GM12872 (cell line): ENCODE data around the gene TC2N.

Experiments
- TF ChIP-seq, protein P1 (sequence below): IDR thresholded peaks from 3 replicates; pipeline ENCODE4 v1.5.1; 2011; ENCODE audit warnings: low read depth, mild to moderate bottlenecking, low read length, moderate library complexity; ENCODE audit not compliant: insufficient read depth

The TC2N gene

DNA sequence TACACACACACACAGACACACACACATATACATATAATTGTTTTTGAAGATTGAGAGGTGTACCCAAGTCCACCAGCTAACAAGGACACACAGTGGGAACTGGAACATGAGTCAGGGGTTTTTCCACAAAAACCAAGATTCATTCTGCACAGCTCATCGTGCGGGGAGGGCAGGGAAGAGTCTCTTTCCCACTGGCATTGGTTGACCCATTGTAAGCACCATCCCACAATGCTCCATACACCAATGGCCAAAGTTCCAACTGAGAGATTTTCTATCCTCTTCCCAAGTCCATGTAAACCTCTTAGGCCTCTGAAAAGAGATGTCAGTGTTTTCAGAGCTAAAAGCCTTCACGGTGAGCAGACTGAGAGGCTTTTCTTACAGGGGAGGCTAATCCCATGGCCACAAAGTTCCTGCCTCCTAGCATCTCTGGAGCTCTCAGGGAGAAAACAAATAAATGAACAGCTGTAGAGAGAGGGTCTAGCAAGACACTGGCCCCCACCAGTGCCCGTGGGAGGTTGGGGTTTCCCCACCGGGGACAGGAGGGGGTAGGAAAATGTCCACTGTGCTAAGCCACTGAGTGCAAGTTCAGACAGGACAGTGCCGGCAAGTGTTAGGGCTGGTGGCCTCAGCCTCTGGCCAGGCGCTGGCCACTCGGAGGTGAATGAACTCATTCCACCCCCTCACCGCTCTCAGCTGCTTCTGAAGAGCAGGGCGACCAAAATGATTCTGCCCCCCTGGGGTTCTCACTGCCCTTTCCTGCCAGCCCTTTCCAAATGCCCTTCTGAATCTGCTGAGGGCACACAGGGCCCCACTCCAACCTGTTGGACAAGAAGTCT lies 21.5 kb upstream of the TC2N start:
- TF ChIP-seq, protein P1, sequence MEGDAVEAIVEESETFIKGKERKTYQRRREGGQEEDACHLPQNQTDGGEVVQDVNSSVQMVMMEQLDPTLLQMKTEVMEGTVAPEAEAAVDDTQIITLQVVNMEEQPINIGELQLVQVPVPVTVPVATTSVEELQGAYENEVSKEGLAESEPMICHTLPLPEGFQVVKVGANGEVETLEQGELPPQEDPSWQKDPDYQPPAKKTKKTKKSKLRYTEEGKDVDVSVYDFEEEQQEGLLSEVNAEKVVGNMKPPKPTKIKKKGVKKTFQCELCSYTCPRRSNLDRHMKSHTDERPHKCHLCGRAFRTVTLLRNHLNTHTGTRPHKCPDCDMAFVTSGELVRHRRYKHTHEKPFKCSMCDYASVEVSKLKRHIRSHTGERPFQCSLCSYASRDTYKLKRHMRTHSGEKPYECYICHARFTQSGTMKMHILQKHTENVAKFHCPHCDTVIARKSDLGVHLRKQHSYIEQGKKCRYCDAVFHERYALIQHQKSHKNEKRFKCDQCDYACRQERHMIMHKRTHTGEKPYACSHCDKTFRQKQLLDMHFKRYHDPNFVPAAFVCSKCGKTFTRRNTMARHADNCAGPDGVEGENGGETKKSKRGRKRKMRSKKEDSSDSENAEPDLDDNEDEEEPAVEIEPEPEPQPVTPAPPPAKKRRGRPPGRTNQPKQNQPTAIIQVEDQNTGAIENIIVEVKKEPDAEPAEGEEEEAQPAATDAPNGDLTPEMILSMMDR, result no peak

DNA sequence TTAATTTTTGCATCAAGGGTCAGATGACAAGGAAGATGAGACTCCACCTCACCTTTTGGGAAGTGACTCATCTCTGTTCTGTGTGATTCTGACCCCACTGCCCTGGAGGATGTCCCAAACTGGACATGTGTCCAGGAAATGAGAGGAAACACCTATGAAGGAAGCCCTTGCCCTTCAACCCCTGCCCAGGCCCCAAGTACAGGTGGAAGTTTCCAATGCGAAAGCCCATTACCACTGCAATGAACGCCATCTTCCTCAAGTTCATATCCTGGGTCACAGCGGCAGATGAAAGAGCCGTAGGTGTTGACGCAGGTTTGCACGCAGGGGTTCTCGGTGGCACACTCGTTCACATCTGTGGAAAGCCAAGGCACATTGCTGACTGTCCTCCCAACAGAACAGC lies 19.6 kb upstream of the TC2N start:
- TF ChIP-seq, protein P1, result no peak

DNA sequence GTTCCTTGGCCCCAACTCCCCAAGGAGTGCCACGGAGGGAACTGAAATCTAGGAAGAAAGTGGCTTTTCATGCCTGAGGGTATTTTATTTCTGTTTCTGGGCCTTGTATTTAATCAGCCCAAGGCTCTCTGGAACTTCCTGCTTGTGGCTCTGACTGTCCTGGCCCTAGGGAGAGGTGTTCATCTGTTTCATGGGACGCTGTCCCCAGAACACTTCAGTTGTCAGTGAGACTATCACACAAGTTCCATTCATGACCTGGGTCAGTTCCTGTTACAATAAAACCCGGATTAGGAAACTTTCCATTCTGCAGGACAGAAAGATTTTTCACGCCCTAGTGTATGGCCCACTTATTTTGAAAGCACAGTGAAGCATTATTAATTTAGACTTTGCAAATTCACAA lies 18.5 kb upstream of the TC2N start:
- TF ChIP-seq, protein P1, result no peak

DNA sequence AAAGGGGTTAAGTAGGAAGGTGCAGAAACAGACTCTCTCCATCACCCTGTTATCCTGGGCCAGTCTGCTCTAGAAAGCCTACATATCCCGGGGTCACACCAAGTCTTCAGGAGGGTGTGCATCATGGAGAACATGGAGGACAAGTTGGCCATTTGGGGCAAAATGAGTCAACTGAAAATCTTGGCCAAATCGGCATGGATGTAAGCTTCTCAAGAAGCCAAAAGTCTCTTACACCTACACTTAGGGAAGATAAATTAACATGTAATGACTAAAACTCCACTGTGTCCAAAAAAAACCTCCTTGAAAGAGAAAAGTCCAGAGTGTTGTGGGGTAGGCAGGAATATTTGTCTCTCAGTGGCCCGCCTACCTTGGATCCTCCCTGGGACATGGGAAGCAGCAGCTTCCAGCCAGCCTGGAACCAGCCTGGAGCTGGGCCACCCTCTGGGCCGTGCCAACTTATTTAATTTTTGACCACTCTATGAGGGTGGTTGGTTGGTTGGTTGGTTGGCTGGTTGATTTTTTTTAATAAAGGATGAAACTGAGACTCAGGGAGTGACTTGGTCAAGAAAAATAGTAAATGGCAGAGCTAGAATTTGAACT lies 17.9 kb upstream of the TC2N start:
- TF ChIP-seq, protein P1, result no peak

DNA sequence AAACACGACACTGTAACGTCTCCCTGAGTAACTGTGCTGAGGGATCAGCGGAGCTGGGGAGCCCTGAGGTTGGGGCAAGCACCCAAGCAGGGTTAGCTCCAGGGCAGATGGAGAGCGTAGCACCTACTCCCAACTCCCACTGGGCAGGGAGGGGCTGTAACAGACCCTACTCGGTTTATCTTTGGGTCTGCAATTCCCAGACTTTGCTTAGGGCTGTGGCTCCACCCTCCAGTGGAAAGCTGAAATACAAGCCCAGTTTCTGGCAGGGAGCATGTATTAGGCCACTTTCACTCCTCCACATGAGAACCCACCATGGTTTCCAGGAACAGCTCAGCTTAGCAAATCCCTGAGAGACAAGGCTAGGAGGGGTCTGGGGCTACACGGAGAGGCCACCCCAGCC lies 17.3 kb upstream of the TC2N start:
- TF ChIP-seq, protein P1, result no peak

DNA sequence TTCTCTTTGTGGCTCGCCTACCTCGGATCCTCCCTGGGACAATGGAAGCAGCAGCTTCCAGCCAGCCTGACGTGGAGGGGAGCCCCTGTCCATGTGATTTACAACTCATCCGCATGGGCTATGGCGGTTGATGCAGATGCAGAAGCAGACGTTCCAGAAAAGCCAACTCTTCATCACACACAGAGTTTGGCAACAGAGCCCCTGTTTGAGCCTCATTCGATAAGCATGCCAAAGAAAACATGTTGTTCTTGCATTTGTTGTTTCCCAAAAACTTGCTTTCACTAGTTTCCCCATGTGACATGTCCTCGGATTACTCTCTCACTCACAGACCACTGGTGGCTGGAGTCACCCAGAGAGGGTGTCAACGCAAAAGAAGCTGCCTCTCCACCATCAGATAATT lies 16.4 kb upstream of the TC2N start:
- TF ChIP-seq, protein P1, result no peak

DNA sequence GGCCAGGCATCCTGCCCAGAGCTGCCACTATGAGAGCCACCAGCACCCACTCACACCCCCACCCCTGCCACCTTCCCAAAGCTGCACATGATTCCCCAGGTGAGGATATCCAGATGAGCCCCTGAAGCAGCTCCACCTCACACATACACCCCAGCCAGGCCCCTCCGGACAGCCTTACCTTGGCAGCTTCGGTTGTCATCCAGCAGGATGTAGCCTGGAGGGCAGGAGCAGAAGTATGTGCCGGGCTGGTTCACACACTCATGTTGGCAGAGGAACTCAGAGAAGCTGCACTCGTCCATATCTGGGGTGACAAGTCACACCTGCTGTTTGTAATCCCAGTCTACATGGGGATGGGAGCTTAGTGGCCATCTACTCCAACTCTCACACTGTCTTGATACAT lies 15.4 kb upstream of the TC2N start:
- TF ChIP-seq, protein P1, result no peak
